Measurements from ENCODE around the gene USP10.

DNA sequence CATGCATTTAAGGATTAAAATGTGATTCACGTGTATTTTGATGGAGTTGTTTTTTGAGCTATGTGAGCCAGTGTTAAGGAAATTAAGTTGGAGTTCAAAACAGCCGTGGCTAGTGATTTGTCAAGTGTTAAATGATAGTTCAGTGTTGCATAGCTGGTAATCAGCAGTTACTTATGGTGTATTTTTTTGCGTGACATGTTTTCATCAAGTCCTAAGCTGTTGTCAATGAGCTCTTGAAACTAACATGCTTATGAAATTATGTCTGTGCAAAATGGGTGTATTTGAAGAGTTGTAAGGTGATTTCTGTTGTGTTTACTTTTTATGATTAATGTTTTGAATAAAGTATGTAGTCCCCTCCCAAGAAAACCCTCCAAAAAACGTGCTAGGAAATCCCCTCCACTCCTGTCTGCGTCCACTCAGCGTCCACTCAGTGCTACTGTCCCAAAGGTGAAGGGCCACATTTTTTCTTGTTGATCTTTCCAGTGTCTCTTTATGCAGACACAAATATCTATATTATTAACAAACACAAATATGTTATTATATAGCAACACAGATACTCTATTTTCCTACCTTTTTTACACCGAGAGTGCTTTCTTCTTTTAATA is 30.0 kb downstream of the USP10 start:
- TF ChIP-seq, protein P1, sequence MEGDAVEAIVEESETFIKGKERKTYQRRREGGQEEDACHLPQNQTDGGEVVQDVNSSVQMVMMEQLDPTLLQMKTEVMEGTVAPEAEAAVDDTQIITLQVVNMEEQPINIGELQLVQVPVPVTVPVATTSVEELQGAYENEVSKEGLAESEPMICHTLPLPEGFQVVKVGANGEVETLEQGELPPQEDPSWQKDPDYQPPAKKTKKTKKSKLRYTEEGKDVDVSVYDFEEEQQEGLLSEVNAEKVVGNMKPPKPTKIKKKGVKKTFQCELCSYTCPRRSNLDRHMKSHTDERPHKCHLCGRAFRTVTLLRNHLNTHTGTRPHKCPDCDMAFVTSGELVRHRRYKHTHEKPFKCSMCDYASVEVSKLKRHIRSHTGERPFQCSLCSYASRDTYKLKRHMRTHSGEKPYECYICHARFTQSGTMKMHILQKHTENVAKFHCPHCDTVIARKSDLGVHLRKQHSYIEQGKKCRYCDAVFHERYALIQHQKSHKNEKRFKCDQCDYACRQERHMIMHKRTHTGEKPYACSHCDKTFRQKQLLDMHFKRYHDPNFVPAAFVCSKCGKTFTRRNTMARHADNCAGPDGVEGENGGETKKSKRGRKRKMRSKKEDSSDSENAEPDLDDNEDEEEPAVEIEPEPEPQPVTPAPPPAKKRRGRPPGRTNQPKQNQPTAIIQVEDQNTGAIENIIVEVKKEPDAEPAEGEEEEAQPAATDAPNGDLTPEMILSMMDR (IDR thresholded peaks at IDR 0.05) = no peak
- no peak for TF ChIP-seq ZFX (IDR thresholded peaks at IDR 0.05; ENCODE audit: borderline replicate concordance)

Data from 22Rv1 (cell line).